Osteocyte (in vitro differentiated cells): ENCODE results near the gene TNS3. TPM values are rescaled to one million over a fixed set of nuclear protein-coding genes. Genes with fewer than 3 reads are reported as not detected.

Experiments used
- DNase-seq: peaks from one replicate; pipeline ENCODE4 v3.0.0; 2021; ENCODE audit warnings: mixed read lengths; ENCODE audit not compliant: unreplicated experiment; ENCODE audit errors: extremely low spot score
- H3K27ac Mint-ChIP-seq: one replicate; pipeline ENCODE4 v1.8.0; 2021; ENCODE audit warnings: mild to moderate bottlenecking, mixed read lengths; ENCODE audit not compliant: unreplicated experiment
- H3K27me3 Mint-ChIP-seq: one replicate; pipeline ENCODE4 v1.8.0; 2021; ENCODE audit warnings: mixed read lengths; ENCODE audit not compliant: unreplicated experiment
- H3K36me3 Mint-ChIP-seq: one replicate; pipeline ENCODE4 v1.8.0; 2021; ENCODE audit warnings: mixed read lengths; ENCODE audit not compliant: unreplicated experiment
- H3K4me1 Mint-ChIP-seq: one replicate; pipeline ENCODE4 v1.8.0; 2021; ENCODE audit warnings: mixed read lengths; ENCODE audit not compliant: unreplicated experiment
- H3K4me3 Mint-ChIP-seq: one replicate; pipeline ENCODE4 v1.8.0; 2021; ENCODE audit warnings: mild to moderate bottlenecking, moderate library complexity, mixed read lengths; ENCODE audit not compliant: unreplicated experiment
- H3K9me3 Mint-ChIP-seq: one replicate; pipeline ENCODE4 v1.8.0; 2021; ENCODE audit warnings: mixed read lengths; ENCODE audit not compliant: unreplicated experiment
- total RNA-seq: library from RNA; stranded (reverse); gene quantifications from 2 replicates; pipeline ENCODE4 v1.2.1, GENCODE V29; 2021
- TF ChIP-seq, protein P1 (sequence below): fragments of 200-600 bp; sonication (generic); IDR thresholded peaks from 2 replicates; pipeline ENCODE4 v1.5.0; 2021; ENCODE audit warnings: antibody characterized with exemption, mild to moderate bottlenecking, moderate library complexity

The TNS3 gene
- total RNA-seq, 1 donor from 2014 or later = 93.8 TPM

- no peak for DNase-seq
- no peaks in the 10 kb centered on the region for H3K9me3 Mint-ChIP-seq
- H3K4me3 Mint-ChIP-seq = no peak overlapping the region
- TF ChIP-seq, protein P1, sequence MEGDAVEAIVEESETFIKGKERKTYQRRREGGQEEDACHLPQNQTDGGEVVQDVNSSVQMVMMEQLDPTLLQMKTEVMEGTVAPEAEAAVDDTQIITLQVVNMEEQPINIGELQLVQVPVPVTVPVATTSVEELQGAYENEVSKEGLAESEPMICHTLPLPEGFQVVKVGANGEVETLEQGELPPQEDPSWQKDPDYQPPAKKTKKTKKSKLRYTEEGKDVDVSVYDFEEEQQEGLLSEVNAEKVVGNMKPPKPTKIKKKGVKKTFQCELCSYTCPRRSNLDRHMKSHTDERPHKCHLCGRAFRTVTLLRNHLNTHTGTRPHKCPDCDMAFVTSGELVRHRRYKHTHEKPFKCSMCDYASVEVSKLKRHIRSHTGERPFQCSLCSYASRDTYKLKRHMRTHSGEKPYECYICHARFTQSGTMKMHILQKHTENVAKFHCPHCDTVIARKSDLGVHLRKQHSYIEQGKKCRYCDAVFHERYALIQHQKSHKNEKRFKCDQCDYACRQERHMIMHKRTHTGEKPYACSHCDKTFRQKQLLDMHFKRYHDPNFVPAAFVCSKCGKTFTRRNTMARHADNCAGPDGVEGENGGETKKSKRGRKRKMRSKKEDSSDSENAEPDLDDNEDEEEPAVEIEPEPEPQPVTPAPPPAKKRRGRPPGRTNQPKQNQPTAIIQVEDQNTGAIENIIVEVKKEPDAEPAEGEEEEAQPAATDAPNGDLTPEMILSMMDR = no peak
- H3K27me3 Mint-ChIP-seq = no peaks in the 10 kb centered on the region
- H3K4me1 Mint-ChIP-seq = peaks cover 16% of the 10 kb centered on the region
- H3K36me3 Mint-ChIP-seq = peaks cover 44% of the 10 kb centered on the region
- no peak overlapping the region for H3K27ac Mint-ChIP-seq
These were observed 180.0 kb downstream of the TNS3 start for GRCh38 chr7:47401611-47402570.

- peak overlapping the region; percentile 6 for H3K27ac Mint-ChIP-seq
- H3K36me3 Mint-ChIP-seq = peaks cover 50% of the 10 kb centered on the region
- peaks cover 6% of the 10 kb centered on the region for H3K4me1 Mint-ChIP-seq
- no peak overlapping the region for H3K4me3 Mint-ChIP-seq
- TF ChIP-seq, protein P1 = no peak
- H3K27me3 Mint-ChIP-seq = no peaks in the 10 kb centered on the region
- H3K9me3 Mint-ChIP-seq = no peaks in the 10 kb centered on the region
- no peak for DNase-seq
These were observed 181.1 kb downstream of the TNS3 start for GRCh38 chr7:47400741-47401206.

DNA sequence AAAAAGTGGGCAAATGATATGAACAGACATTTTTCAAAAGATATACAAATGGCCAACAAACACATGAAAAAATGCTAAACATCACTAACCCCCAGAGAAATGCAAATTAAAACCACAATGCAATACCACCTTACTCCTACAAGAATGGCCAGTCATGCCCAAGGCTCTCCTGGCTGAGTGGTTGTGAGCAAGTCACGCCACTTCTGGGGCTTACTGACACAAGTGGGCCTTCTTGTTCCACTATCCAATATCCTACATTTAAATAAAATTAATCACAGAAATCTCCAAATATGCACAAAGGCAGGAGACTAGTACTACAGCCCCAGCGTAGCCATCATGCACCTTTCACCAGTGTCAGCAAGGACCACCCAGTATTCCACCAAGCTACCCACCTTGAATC, 181.9 kb downstream of the TNS3 start:
- TF ChIP-seq, protein P1 = no peak
- Mint-ChIP-seq H3K9me3 (no peaks in the 10 kb centered on the region), H3K4me3 (no peak overlapping the region), H3K27me3 (no peaks in the 10 kb centered on the region), H3K27ac (no peak overlapping the region), H3K36me3 (peaks cover 57% of the 10 kb centered on the region), H3K4me1 (peaks cover 3% of the 10 kb centered on the region)
- DNase-seq = no peak

- Mint-ChIP-seq H3K27me3 (no peaks in the 10 kb centered on the region), H3K27ac (no peak overlapping the region), H3K36me3 (peaks cover 66% of the 10 kb centered on the region), H3K9me3 (no peaks in the 10 kb centered on the region), H3K4me3 (no peak overlapping the region), H3K4me1 (no peaks in the 10 kb centered on the region)
- TF ChIP-seq, protein P1 = no peak
- DNase-seq = no peak
These were observed 187.1 kb downstream of the TNS3 start for GRCh38 chr7:47394751-47395252.

- Mint-ChIP-seq H3K4me1 (no peaks in the 10 kb centered on the region), H3K27ac (no peak overlapping the region), H3K36me3 (peaks cover 60% of the 10 kb centered on the region), H3K9me3 (no peaks in the 10 kb centered on the region), H3K27me3 (no peaks in the 10 kb centered on the region), H3K4me3 (no peak overlapping the region)
- no peak for DNase-seq
- TF ChIP-seq, protein P1 = no peak
These were observed 187.7 kb downstream of the TNS3 start for GRCh38 chr7:47394216-47394615.
